Common myeloid progenitor, CD34-positive (primary cell): Measurements from ENCODE around the gene CHCHD6.

Experiments used
- CTCF ChIA-PET: fragments of 350-600 bp; sonication (Branson Sonifier 250); formaldehyde crosslinking; loops from one replicate; lab custom pipeline; 2021; ENCODE audit warnings: antibody characterized with exemption; lab: Charles Lee
- POLR2A ChIA-PET: fragments of 350-600 bp; sonication (Branson Sonifier 250); formaldehyde crosslinking; loops from one replicate; lab custom pipeline; 2021; ENCODE audit warnings: antibody characterized with exemption; lab: Charles Lee
- DNase-seq, 3 donors: peaks; one replicate each; pipeline versions ENCODE4 v3.0.0 to v3.0.0-alpha.2; 2013
- H3K27ac ChIP-seq, 2 experiments: 1 replicate in 1 of 2; 2 replicates in 1 of 2; pipeline ENCODE4 v1.7.0; 2013; ENCODE audit warnings: inconsistent platforms in 2 of 2, low read length in 2 of 2, mild to moderate bottlenecking in 2 of 2, low read depth in 1 of 2, moderate library complexity in 1 of 2; ENCODE audit not compliant: severe bottlenecking in 2 of 2, insufficient read depth in 1 of 2, poor library complexity in 1 of 2
- H3K27me3 ChIP-seq, 5 experiments: replicated peaks in 2 of 5; 1 replicate in 3 of 5; 2 replicates in 2 of 5; pipeline versions ENCODE4 v1.6.1 to v1.7.0; 2013; ENCODE audit warnings: low read length in 4 of 5, mild to moderate bottlenecking in 2 of 5, moderate library complexity in 2 of 5, inconsistent platforms in 1 of 5; ENCODE audit not compliant: insufficient read depth in 5 of 5, control insufficient read depth in 4 of 5
- H3K36me3 ChIP-seq, 4 experiments: 1 replicate in 2 of 4; 2 replicates in 2 of 4; pipeline versions ENCODE4 v1.6.1 to v1.7.0; 2013; ENCODE audit warnings: low read length in 3 of 4, control low read depth in 1 of 4, mild to moderate bottlenecking in 1 of 4; ENCODE audit not compliant: control insufficient read depth in 4 of 4, insufficient read depth in 4 of 4
- H3K4me1 ChIP-seq, 4 experiments: 1 replicate in 3 of 4; 2 replicates in 1 of 4; pipeline versions ENCODE4 v1.6.1 to v1.7.1; 2013; ENCODE audit warnings: low read length in 3 of 4, mild to moderate bottlenecking in 3 of 4, control low read depth in 1 of 4, inconsistent platforms in 1 of 4, moderate library complexity in 1 of 4; ENCODE audit not compliant: control insufficient read depth in 4 of 4, insufficient read depth in 4 of 4; ENCODE audit errors: control extremely low read depth in 1 of 4
- H3K4me3 ChIP-seq, 7 experiments: 1 replicate in 4 of 7; 2 replicates in 3 of 7; pipeline versions ENCODE4 v1.5.1 to v1.7.0; 2013; ENCODE audit warnings: mild to moderate bottlenecking in 7 of 7, low read length in 6 of 7, moderate library complexity in 6 of 7, inconsistent platforms in 2 of 7, low read depth in 2 of 7, control low read depth in 1 of 7; ENCODE audit not compliant: insufficient read depth in 4 of 7, control insufficient read depth in 1 of 7; ENCODE audit errors: extremely low read depth in 1 of 7
- H3K9me3 ChIP-seq, 5 experiments: 1 replicate in 4 of 5; 2 replicates in 1 of 5; pipeline versions ENCODE4 v1.6.1 to v1.7.1; 2013; ENCODE audit warnings: low read length in 4 of 5, mild to moderate bottlenecking in 2 of 5, inconsistent platforms in 1 of 5, low read depth in 1 of 5, moderate library complexity in 1 of 5; ENCODE audit not compliant: control insufficient read depth in 4 of 5, insufficient read depth in 2 of 5; ENCODE audit errors: control extremely low read depth in 1 of 5
- WGBS: methylation state at CpG from one replicate; pipeline ENCODE4 v1.1.5; 2013; ENCODE audit not compliant: insufficient coverage; 5-methylcytosine and 5-hydroxymethylcytosine counted together

Gene CHCHD6

DNA sequence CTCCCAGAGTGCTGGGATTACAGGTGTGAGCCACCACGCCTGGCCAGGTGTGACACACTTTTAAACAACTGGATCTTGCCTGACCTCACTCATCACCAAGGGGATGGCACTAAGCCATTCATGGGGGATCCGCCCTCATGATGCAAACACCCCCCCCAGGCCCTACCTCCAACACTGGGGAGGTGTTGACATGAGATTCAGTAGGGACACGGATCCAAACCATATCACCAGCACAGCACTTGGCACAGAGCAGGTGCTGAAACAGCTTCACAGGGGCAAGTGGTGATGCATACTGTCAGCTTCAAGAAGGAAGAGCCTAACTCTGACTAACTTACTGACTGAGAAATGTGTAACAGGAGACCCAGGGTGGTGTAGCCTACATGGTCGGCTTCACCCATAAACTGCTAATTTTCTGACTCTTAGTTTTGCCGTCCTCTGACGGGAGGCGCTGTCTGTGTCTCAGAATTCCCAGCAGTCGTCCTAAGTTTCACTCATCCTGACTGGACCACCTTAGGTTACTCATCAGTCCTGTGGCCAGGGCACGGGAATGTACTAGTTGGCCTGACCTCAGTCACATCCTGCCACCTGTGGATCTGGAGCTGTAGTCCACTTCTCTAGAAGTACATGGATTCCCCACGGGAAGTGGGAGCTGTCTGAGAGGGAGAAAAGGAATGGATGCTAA, 197.0 kb downstream of the CHCHD6 start:
- H3K36me3 ChIP-seq, result no peaks in the 10 kb centered on the region
- H3K9me3 ChIP-seq, result peaks cover 0 to 2% (median 0%) of the 10 kb centered on the region in 5 experiments
- H3K27ac ChIP-seq, result no peak overlapping the region
- CTCF ChIA-PET, result no interaction called here
- no peak for DNase-seq
- H3K4me3 ChIP-seq, result no peak overlapping the region
- no peaks in the 10 kb centered on the region for H3K4me1 ChIP-seq
- POLR2A ChIA-PET, result no interaction called here
- 98% methylated on average over 7 of the region's 10 CpGs for WGBS
- peaks cover 0 to 98% (median 65%) of the 10 kb centered on the region in 5 experiments for H3K27me3 ChIP-seq

DNA sequence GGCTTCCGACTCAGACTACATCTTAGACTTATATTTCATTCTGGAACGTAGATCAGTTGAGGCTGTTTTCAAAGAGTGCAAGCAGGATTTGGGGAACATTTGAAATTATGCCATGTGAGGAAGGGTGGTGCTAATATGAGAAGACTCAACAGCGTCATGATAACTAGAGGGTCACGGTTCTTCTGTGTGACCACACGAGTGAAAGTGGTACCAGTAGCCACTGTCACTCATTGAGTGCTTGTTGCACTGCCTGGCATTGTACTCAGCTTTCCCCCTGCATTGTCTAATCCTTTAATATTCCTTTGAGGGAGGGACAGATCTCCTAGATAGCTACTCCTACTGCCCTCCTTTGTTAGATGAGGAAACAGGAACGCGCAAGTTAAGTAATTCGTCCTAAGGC, 197.6 kb downstream of the CHCHD6 start:
- ChIA-PET POLR2A (no interaction called here), CTCF (interaction anchor here (1.5 kb wide), 1 partner anchor 10 kb away, joined by 5 read pairs; no protein-coding TSS in a partner anchor)
- H3K27ac ChIP-seq, result no peak overlapping the region
- H3K9me3 ChIP-seq, result peaks cover 0 to 2% (median 0%) of the 10 kb centered on the region in 5 experiments
- WGBS, result 98% methylated on average over 5 of the region's 8 CpGs
- H3K4me3 ChIP-seq, result no peak overlapping the region
- H3K4me1 ChIP-seq, result no peaks in the 10 kb centered on the region
- no peaks in the 10 kb centered on the region for H3K36me3 ChIP-seq
- peaks cover 0 to 98% (median 63%) of the 10 kb centered on the region in 5 experiments for H3K27me3 ChIP-seq
- no peak for DNase-seq

DNA sequence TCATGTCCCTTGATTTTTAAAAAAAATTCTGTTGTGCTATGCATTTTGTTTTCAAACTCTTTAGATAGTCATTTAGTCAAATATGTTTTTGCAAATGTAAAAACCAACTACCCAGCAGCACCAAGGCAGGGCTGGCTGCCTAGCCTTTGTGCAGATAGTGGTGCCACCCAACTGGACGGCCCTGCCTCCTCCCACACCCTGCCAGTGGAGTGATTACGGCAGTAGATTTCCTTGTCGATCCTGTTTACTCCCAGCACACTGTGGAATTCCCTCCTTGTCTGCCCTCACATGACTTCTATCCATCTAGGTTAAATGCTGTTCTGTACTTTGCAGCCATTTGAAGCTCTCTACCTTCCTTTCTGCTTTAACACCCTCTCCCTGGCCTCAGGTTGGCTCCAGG, 199.5 kb downstream of the CHCHD6 start:
- no peak for DNase-seq
- Histone ChIP-seq H3K36me3 (no peaks in the 10 kb centered on the region), H3K9me3 (peaks cover 0 to 2% (median 0%) of the 10 kb centered on the region in 5 experiments), H3K4me1 (peaks cover 0 to 4% (median under 1%) of the 10 kb centered on the region in 4 experiments), H3K4me3 (no peak overlapping the region), H3K27me3 (peaks cover 0 to 98% (median 75%) of the 10 kb centered on the region in 5 experiments), H3K27ac (no peak overlapping the region)
- ChIA-PET CTCF (no interaction called here), POLR2A (interaction anchor here (0.6 kb wide), 1 partner anchor 12 kb away, joined by 4 read pairs; no protein-coding TSS in a partner anchor)
- whole genome bisulfite sequencing, result 96% methylated on average over 3 of the region's 3 CpGs

DNA sequence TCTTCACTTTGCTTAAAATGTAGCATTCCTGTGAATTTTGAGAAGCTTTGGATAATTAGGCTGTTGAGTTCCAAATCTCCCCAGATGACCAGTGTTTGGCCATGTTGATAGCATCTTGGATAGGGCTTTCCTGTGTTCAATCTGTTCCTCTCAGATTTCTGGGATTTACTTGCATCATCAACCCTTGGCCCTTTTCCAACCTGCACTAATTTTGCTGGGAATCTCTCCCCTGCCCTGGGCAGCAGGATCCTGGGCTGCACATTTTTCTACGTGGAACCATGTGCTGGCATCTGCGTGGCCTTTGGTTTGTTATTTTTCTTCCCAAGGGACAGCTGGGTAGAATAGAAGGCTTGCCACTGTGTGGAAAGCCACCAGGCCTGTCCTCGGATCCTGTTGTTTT, 203.5 kb downstream of the CHCHD6 start:
- Histone ChIP-seq H3K27ac (no peak overlapping the region), H3K4me1 (peaks cover 4 to 29% (median 26%) of the 10 kb centered on the region in 4 experiments), H3K4me3 (no peak overlapping the region), H3K36me3 (no peaks in the 10 kb centered on the region), H3K9me3 (peaks cover 0 to 2% (median 0%) of the 10 kb centered on the region in 5 experiments), H3K27me3 (peaks cover 0 to 84% (median 57%) of the 10 kb centered on the region in 5 experiments)
- ChIA-PET POLR2A (no interaction called here), CTCF (interaction anchor here (0.7 kb wide), 1 partner anchor 29 kb away, joined by 3 read pairs; no protein-coding TSS in a partner anchor)
- WGBS, result 100% methylated on average over 3 of the region's 3 CpGs
- DNase-seq, result no peak

DNA sequence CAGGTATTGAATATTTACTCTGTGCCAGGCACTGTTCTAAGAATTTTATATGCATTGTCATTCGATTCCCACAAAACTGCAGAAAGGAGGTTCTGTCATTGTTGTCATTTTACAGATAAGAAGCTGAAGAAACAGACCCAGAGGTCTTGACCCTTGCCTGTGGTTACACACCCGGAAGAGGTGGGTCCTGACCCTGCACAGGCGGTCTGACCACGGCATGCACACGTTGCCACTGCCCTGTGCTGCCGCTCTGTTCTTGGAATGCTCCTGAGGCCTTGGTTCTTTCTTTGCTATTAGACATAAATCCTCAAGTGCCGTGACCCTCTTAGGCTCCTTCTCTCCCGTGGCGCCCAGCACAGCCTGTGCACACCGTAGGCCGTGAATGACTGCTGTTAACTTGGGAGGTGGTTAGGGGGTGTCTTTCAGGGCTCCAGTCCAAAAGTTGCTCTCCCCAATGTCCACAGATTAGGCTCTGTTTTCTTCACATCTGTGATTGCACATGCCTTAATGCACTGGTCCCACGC, 204.8 kb downstream of the CHCHD6 start:
- WGBS, result 11% methylated on average over 6 of the region's 12 CpGs
- H3K4me3 ChIP-seq, result no peak overlapping the region
- CTCF ChIA-PET, result interaction anchor here (0.9 kb wide), 1 partner anchor 16 kb away, joined by 3 read pairs; no protein-coding TSS in a partner anchor
- peak; percentile 14 to 61 (median 42) for DNase-seq
- peaks cover 0 to 2% (median 0%) of the 10 kb centered on the region in 5 experiments for H3K9me3 ChIP-seq
- no peaks in the 10 kb centered on the region for H3K36me3 ChIP-seq
- H3K27me3 ChIP-seq, result peaks cover 0 to 82% (median 54%) of the 10 kb centered on the region in 5 experiments
- POLR2A ChIA-PET, result no interaction called here
- peaks cover 4 to 35% (median 30%) of the 10 kb centered on the region in 4 experiments for H3K4me1 ChIP-seq
- no peak overlapping the region for H3K27ac ChIP-seq

DNA sequence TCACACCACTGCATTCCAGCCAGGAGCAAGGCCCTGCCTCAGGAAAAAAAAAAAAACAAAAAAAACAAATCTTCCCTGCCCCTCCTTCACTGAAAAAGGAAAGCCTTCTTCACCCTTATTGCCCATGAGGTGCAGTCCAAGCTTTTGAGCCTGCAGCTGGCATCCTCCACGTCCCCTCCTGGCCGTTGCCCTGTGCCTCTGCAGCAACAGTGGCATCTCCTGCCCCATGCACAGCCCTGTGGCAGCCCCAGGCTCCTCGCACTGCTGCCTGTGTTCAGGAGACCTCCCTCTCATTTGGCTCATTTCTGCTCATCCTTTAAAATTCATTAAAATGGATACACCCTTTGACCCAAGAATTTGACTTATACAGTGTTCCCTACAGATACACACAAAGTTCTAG, 206.2 kb downstream of the CHCHD6 start:
- Histone ChIP-seq H3K27me3 (peaks cover 0 to 82% (median 55%) of the 10 kb centered on the region in 5 experiments), H3K9me3 (peaks cover 0 to 2% (median 0%) of the 10 kb centered on the region in 5 experiments), H3K4me1 (peaks cover 4 to 35% (median 30%) of the 10 kb centered on the region in 4 experiments), H3K36me3 (no peaks in the 10 kb centered on the region), H3K27ac (no peak overlapping the region), H3K4me3 (no peak overlapping the region)
- ChIA-PET CTCF (no interaction called here), POLR2A (no interaction called here)
- no peak for DNase-seq
- WGBS, result 89% methylated on average over 3 of the region's 3 CpGs
